Parathyroid adenoma (tissue), 2 donors: ENCODE data around the gene CFAP43.

Source experiments
- H2AFZ ChIP-seq: fragments of 300-600 bp; sonication (generic); one replicate; pipeline ENCODE4 v1.7.0; 2017; ENCODE audit warnings: antibody characterized with exemption, mild to moderate bottlenecking
- H3K27ac ChIP-seq: fragments of 300-600 bp; sonication (generic); one replicate; pipeline ENCODE4 v1.7.0; 2017
- H3K27me3 ChIP-seq: fragments of 300-600 bp; sonication (generic); one replicate; pipeline ENCODE4 v1.7.0; 2017; ENCODE audit warnings: low read length; ENCODE audit not compliant: control insufficient read depth, insufficient read depth
- H3K36me3 ChIP-seq: fragments of 300-600 bp; sonication (generic); one replicate; pipeline ENCODE4 v1.7.0; 2017; ENCODE audit warnings: low read length; ENCODE audit not compliant: control insufficient read depth, insufficient read depth
- H3K4me1 ChIP-seq: fragments of 300-600 bp; sonication (generic); one replicate; pipeline ENCODE4 v1.7.0; 2017; ENCODE audit warnings: control low read depth
- H3K4me2 ChIP-seq: fragments of 300-600 bp; sonication (generic); one replicate; pipeline ENCODE4 v1.7.0; 2017; ENCODE audit warnings: low read length
- H3K4me3 ChIP-seq: fragments of 300-600 bp; sonication (generic); one replicate; pipeline ENCODE4 v1.7.0; 2017; ENCODE audit warnings: low read depth, low read length
- H3K79me2 ChIP-seq: fragments of 300-600 bp; sonication (generic); one replicate; pipeline ENCODE4 v1.7.0; 2017; ENCODE audit warnings: control low read depth
- H3K9ac ChIP-seq: fragments of 300-600 bp; sonication (generic); one replicate; pipeline ENCODE4 v1.7.0; 2017; ENCODE audit warnings: mild to moderate bottlenecking
- H3K9me3 ChIP-seq: fragments of 300-600 bp; sonication (generic); one replicate; pipeline ENCODE4 v1.7.0; 2017; ENCODE audit warnings: low read length; ENCODE audit not compliant: control insufficient read depth
- CTCF ChIP-seq: fragments of 300-600 bp; sonication (generic); IDR thresholded peaks from one replicate; pipeline ENCODE4 v1.7.0; 2017; ENCODE audit warnings: antibody characterized with exemption, mild to moderate bottlenecking
- donor health status: primary hyperparathyroidism.

The CFAP43 gene

GRCh38 chr10:104120512-104120902, 111.7 kb downstream of the CFAP43 start:
- Histone ChIP-seq H3K36me3 (no peaks in the 10 kb centered on the region), H3K9me3 (no peaks in the 10 kb centered on the region), H3K9ac (no peak overlapping the region), H3K79me2 (no peaks in the 10 kb centered on the region), H2AFZ (peak overlapping the region; percentile 94), H3K4me1 (peaks cover 5% of the 10 kb centered on the region), H3K27me3 (no peaks in the 10 kb centered on the region), H3K4me3 (peak overlapping the region; percentile 92), H3K4me2 (peak overlapping the region; percentile 98), H3K27ac (peak overlapping the region; percentile 97)
- TF ChIP-seq CTCF = no peak

GRCh38 chr10:104119996-104120395, 112.2 kb downstream of the CFAP43 start:
- peak overlapping the region; percentile 97 for H3K27ac ChIP-seq

GRCh38 chr10:104117839-104118323, 114.3 kb downstream of the CFAP43 start:
- Histone ChIP-seq H3K9me3 (no peaks in the 10 kb centered on the region), H3K4me2 (no peak overlapping the region)

More at GRCh38 chr10:104119996-104120395, 112.2 kb downstream of the CFAP43 start:
- TF ChIP-seq CTCF = no peak
- Histone ChIP-seq H3K9me3 (no peaks in the 10 kb centered on the region), H2AFZ (peak overlapping the region; percentile 94), H3K27me3 (no peaks in the 10 kb centered on the region), H3K4me3 (no peak overlapping the region), H3K9ac (no peak overlapping the region), H3K4me2 (peak overlapping the region; percentile 8), H3K79me2 (no peaks in the 10 kb centered on the region), H3K4me1 (peaks cover 5% of the 10 kb centered on the region), H3K36me3 (no peaks in the 10 kb centered on the region)

GRCh38 chr10:104113376-104113956, 118.7 kb downstream of the CFAP43 start:
- Histone ChIP-seq H3K36me3 (no peaks in the 10 kb centered on the region), H3K4me2 (no peak overlapping the region), H3K79me2 (no peaks in the 10 kb centered on the region), H3K9me3 (no peaks in the 10 kb centered on the region), H3K9ac (no peak overlapping the region), H3K27ac (no peak overlapping the region), H3K4me3 (no peak overlapping the region), H3K4me1 (no peaks in the 10 kb centered on the region), H2AFZ (no peak overlapping the region), H3K27me3 (no peaks in the 10 kb centered on the region)
- TF ChIP-seq CTCF = no peak

More at GRCh38 chr10:104117839-104118323, 114.3 kb downstream of the CFAP43 start:
- Histone ChIP-seq H3K4me3 (no peak overlapping the region), H3K27me3 (no peaks in the 10 kb centered on the region), H2AFZ (no peak overlapping the region), H3K27ac (no peak overlapping the region), H3K79me2 (no peaks in the 10 kb centered on the region), H3K36me3 (no peaks in the 10 kb centered on the region), H3K4me1 (peaks cover 5% of the 10 kb centered on the region), H3K9ac (no peak overlapping the region)
- TF ChIP-seq CTCF = no peak
